HepG2 (cell line): ENCODE measurements around the gene KMT2E. TPM values are rescaled to one million over a fixed set of nuclear protein-coding genes. Genes with fewer than 3 reads are reported as not detected.

Source experiments
- ATAC-seq: fragments of 200-7000 bp; cut with Tn5 transposase; 3 replicates; pipeline ENCODE4 v1.9.1; 2020; ENCODE audit warnings: mild to moderate bottlenecking, moderate library complexity
- BruUV-seq: library from RNA; stranded (reverse); fragments of 400-500 nt; replicated peaks from 2 replicates; lab custom pipeline; 2021; lab: Mats Ljungman, UMichigan
- CTCF ChIA-PET: fragments of 300-600 bp; formaldehyde crosslinking; extraction: SDS; loops from one replicate; lab custom pipeline; 2021; ENCODE audit warnings: low total read pairs, inconsistent platforms, low intra/inter-chr PET ratio; lab: Yijun Ruan, JAX
- POLR2A ChIA-PET: fragments of 350-600 bp; sonication (Branson Sonifier 250); formaldehyde crosslinking; loops from one replicate; lab custom pipeline; 2020; ENCODE audit warnings: antibody characterized with exemption, inconsistent platforms; lab: Yijun Ruan, JAX
- DNase-seq: peaks from one replicate; pipeline ENCODE4 v3.0.0-alpha.2; 2015; ENCODE audit warnings: low spot score
- FAIRE-seq: peaks from 3 replicates; lab custom pipeline; 2011; peaks lifted over from hg19 to GRCh38; lab: Jason Lieb, UNC
- H2AFZ ChIP-seq: one replicate; pipeline ENCODE4 v1.6.1; 2011; ENCODE audit warnings: low read length, inconsistent platforms
- H3K27ac ChIP-seq: fragments of 300-600 bp; 3 replicates; pipeline ENCODE4 v1.8.0; 2011; ENCODE audit warnings: mixed run types, mild to moderate bottlenecking, mixed read lengths, low read length, inconsistent platforms; ENCODE audit not compliant: insufficient read depth; ENCODE audit errors: extremely low read length
- H3K27me3 ChIP-seq, 2 experiments: fragments of 200-600 bp in 1 of 2; 2 replicates in 1 of 2; 3 replicates in 1 of 2; pipeline versions ENCODE4 v1.6.0 to v1.8.0; 2011; ENCODE audit warnings: low read length in 2 of 2, mild to moderate bottlenecking in 2 of 2, moderate library complexity in 2 of 2, inconsistent platforms in 1 of 2; ENCODE audit not compliant: insufficient read depth in 2 of 2, control insufficient read depth in 1 of 2
- H3K36me3 ChIP-seq, 2 experiments: fragments of 200-600 bp in 1 of 2; replicated peaks in 1 of 2; 2 replicates in 1 of 2; 3 replicates in 1 of 2; pipeline versions ENCODE4 v1.5.1 to v1.8.0; 2011; ENCODE audit warnings: low read length in 2 of 2, inconsistent platforms in 1 of 2; ENCODE audit not compliant: insufficient read depth in 2 of 2, control insufficient read depth in 1 of 2
- H3K4me1 ChIP-seq: 2 replicates; pipeline ENCODE4 v1.5.1; 2012; ENCODE audit warnings: low read length, inconsistent platforms; ENCODE audit not compliant: insufficient read depth
- H3K4me2 ChIP-seq: 2 replicates; pipeline ENCODE4 v1.6.0; 2011; ENCODE audit warnings: low read depth, low read length, inconsistent platforms
- H3K4me3 ChIP-seq, 3 experiments: fragments of 200-600 bp in 1 of 3; sonication (generic), shearing (Covaris generic) in 1 of 3; replicated peaks in 1 of 3; 2 replicates each; pipeline ENCODE4 v1.5.1; 2011 to 2016; ENCODE audit warnings: low read length in 3 of 3, inconsistent platforms in 2 of 3, low read depth in 2 of 3, mild to moderate bottlenecking in 2 of 3, control low read depth in 1 of 3, mixed read lengths in 1 of 3; ENCODE audit not compliant: insufficient read depth in 1 of 3
- H3K79me2 ChIP-seq: one replicate; pipeline ENCODE4 v1.6.1; 2011; ENCODE audit warnings: low read length, inconsistent platforms; ENCODE audit not compliant: insufficient read depth
- H3K9ac ChIP-seq: 2 replicates; pipeline ENCODE4 v1.6.0; 2011; ENCODE audit warnings: mild to moderate bottlenecking, low read depth, low read length, inconsistent platforms; ENCODE audit not compliant: insufficient read depth
- H3K9me3 ChIP-seq: 2 replicates; pipeline ENCODE4 v1.5.1; 2012; ENCODE audit warnings: mild to moderate bottlenecking, low read length
- H4K20me1 ChIP-seq: 2 replicates; pipeline ENCODE4 v1.6.0; 2011; ENCODE audit warnings: inconsistent platforms, mild to moderate bottlenecking, low read length, moderate library complexity; ENCODE audit not compliant: insufficient read depth
- HNF1A ChIP-seq, 2 experiments: sonication (generic) in 1 of 2; formaldehyde crosslinking in 1 of 2; IDR thresholded peaks; 2 replicates each; pipeline versions ENCODE4 v1.4.0 to v1.6.1; 2016 to 2020; ENCODE audit warnings: borderline replicate concordance in 1 of 2, low read depth in 1 of 2, mild to moderate bottlenecking in 1 of 2, missing genetic modification reagents in 1 of 2
- IKZF5 ChIP-seq: IDR thresholded peaks from 2 replicates; pipeline ENCODE4 v1.6.1; 2018; ENCODE audit warnings: missing genetic modification reagents, mild to moderate bottlenecking, missing compliant biosample characterization
- NR2F1 ChIP-seq, 2 experiments: fragments of 450-650 bp in 1 of 2; formaldehyde crosslinking in 1 of 2; IDR thresholded peaks; 2 replicates each; pipeline versions ENCODE4 v1.5.0 to v1.6.1; 2016 to 2020; ENCODE audit warnings: mild to moderate bottlenecking in 1 of 2, missing compliant biosample characterization in 1 of 2, missing genetic modification reagents in 1 of 2, moderate library complexity in 1 of 2
- PLRG1 ChIP-seq: fragments of 450-650 bp; conservative IDR thresholded peaks from 2 replicates; pipeline ENCODE4 v1.6.1; 2016
- RARA ChIP-seq: IDR thresholded peaks from 2 replicates; pipeline ENCODE4 v1.6.1; 2016; ENCODE audit warnings: missing genetic modification reagents, missing compliant biosample characterization
- ZBTB8A ChIP-seq: sonication (generic); formaldehyde crosslinking; IDR thresholded peaks from 2 replicates; pipeline ENCODE4 v1.4.0; 2020; ENCODE audit warnings: mild to moderate bottlenecking, low read depth, missing genetic modification reagents, borderline replicate concordance
- WGBS: methylation state at CpG from one replicate; pipeline ENCODE4 v1.1.6; 2017; ENCODE audit warnings: low lambda C conversion rate; 5-methylcytosine and 5-hydroxymethylcytosine counted together
- in situ Hi-C: cut with HindIII; loops from 2 replicates; pipeline ENCODE4 v1.10.0; 2017; ENCODE audit warnings: low pct_unique_long_range_greater_than_20kb; ENCODE audit not compliant: extremely low pct_ligation_motif_present
- intact Hi-C: fragments of 100-400 bp; cut with micrococcal nuclease; formaldehyde crosslinking; loops from one replicate; pipeline ENCODE4 v1.10.0; 2022; ENCODE audit not compliant: unreplicated experiment
- polyA plus RNA-seq, 8 experiments: library from polyadenylated mRNA; depleted of rRNA in 3 of 8; stranded (reverse) in 7 of 8; unstranded in 1 of 8; fragments of >200 nt; fragmentation: Illumina TruSeq in 4 of 8; extraction: Trizol in 4 of 8; gene quantifications; 2 replicates each; pipeline versions ENCODE4 v1.2.1 to v1.2.3, GENCODE V29; 2011 to 2016; ENCODE audit warnings: low read depth in 4 of 8, missing spikeins in 1 of 8, mixed read lengths in 1 of 8; ENCODE audit not compliant: insufficient read depth in 1 of 8
- total RNA-seq, 5 experiments: library from RNA; depleted of rRNA; stranded (reverse); fragments of >200 nt; fragmentation: Illumina TruSeq; extraction: Trizol; gene quantifications; 2 replicates each; pipeline ENCODE4 v1.2.3, GENCODE V29; 2016; ENCODE audit warnings: low read depth in 1 of 5
- TF ChIP-seq, protein P1 (sequence below): sonication (generic); formaldehyde crosslinking; IDR thresholded peaks from 2 replicates; pipeline ENCODE4 v1.4.0; 2020; ENCODE audit warnings: missing genetic modification reagents
- TF ChIP-seq, protein P2 (sequence below): sonication (generic); formaldehyde crosslinking; conservative IDR thresholded peaks from 2 replicates; pipeline ENCODE4 v1.4.0; 2020; ENCODE audit warnings: missing genetic modification reagents

Gene KMT2E
- total and polyA plus RNA-seq, 2 of the 13 experiments (the other 11 are each of a cell fraction or from before 2014, with no cell fraction given) = 6.3 to 24.4 TPM

GRCh38 chr7:105118612-105119600 is 104.9 kb downstream of the KMT2E start (continued):
- no peak for TF ChIP-seq ZBTB8A
- TF ChIP-seq RARA (CRISPR knock-in tag) = 0 out of 2 replicates have a peak, but pooled peaks have one; percentile 6
- TF ChIP-seq NR2F1 (CRISPR knock-in tag; IDR thresholded peaks at IDR 0.05) = no peak
- TF ChIP-seq PLRG1 = no peak

GRCh38 chr7:105122619-105123018 is 108.6 kb downstream of the KMT2E start:
- in situ Hi-C loops = no loop called here
- DNase-seq (no peak), FAIRE-seq (no peak), ATAC-seq (no peak)
- H3K4me3 ChIP-seq = no peak overlapping the region
- H3K9me3 ChIP-seq = no peaks in the 10 kb centered on the region
- H3K27me3 ChIP-seq = no peaks in the 10 kb centered on the region
- no peak overlapping the region for H3K27ac ChIP-seq
- TF ChIP-seq, protein P1, sequence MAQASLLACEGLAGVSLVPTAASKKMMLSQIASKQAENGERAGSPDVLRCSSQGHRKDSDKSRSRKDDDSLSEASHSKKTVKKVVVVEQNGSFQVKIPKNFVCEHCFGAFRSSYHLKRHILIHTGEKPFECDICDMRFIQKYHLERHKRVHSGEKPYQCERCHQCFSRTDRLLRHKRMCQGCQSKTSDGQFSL = no peak
- TF ChIP-seq HNF1A (IDR thresholded peaks at IDR 0.05; ENCODE audit: low read depth) (no peak), HNF1A (CRISPR knock-in tag; IDR thresholded peaks at IDR 0.05; ENCODE audit: borderline replicate concordance) (no peak), IKZF5 (CRISPR knock-in tag) (no peak)
- TF ChIP-seq, protein P2, sequence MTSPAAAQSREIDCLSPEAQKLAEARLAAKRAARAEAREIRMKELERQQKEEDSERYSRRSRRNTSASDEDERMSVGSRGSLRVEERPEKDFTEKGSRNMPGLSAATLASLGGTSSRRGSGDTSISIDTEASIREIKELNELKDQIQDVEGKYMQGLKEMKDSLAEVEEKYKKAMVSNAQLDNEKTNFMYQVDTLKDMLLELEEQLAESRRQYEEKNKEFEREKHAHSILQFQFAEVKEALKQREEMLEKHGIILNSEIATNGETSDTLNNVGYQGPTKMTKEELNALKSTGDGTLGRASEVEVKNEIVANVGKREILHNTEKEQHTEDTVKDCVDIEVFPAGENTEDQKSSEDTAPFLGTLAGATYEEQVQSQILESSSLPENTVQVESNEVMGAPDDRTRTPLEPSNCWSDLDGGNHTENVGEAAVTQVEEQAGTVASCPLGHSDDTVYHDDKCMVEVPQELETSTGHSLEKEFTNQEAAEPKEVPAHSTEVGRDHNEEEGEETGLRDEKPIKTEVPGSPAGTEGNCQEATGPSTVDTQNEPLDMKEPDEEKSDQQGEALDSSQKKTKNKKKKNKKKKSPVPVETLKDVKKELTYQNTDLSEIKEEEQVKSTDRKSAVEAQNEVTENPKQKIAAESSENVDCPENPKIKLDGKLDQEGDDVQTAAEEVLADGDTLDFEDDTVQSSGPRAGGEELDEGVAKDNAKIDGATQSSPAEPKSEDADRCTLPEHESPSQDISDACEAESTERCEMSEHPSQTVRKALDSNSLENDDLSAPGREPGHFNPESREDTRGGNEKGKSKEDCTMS (CRISPR knock-in tag) = no peak
- H3K79me2 ChIP-seq = no peaks in the 10 kb centered on the region
- peaks cover 11% of the 10 kb centered on the region for H3K4me1 ChIP-seq
- H2AFZ ChIP-seq = no peak overlapping the region
- ChIA-PET POLR2A (no interaction called here), CTCF (no interaction called here)
- H3K36me3 ChIP-seq = peaks cover 2 to 35% of the 10 kb centered on the region in 2 experiments; a peak in 4 of 5 replicates
- H4K20me1 ChIP-seq = no peaks in the 10 kb centered on the region
- no peak overlapping the region for H3K4me2 ChIP-seq
- intact Hi-C loops = no loop called here
- no TSS peak for BruUV-seq
- WGBS = 88% methylated on average over 8 of the region's 8 CpGs
- no peak overlapping the region for H3K9ac ChIP-seq
